Endothelial cell of umbilical vein (primary cell): ENCODE measurements around the gene KIF6. TPM values are rescaled to one million over a fixed set of nuclear protein-coding genes. Genes with fewer than 3 reads are reported as not detected.

Source experiments
- BruUV-seq: library from RNA; stranded (reverse); fragments of 400-500 nt; replicated peaks from 2 replicates; lab custom pipeline; 2021; lab: Mats Ljungman, UMichigan
- CTCF ChIA-PET: fragments of 300-600, 350-600 bp; sonication (Branson Sonifier 250); formaldehyde crosslinking; loops from one replicate; lab custom pipeline; 2021; ENCODE audit warnings: antibody characterized with exemption, inconsistent platforms; lab: Charles Lee
- POLR2A ChIA-PET: fragments of 300-600, 350-600 bp; sonication (Branson Sonifier 250); formaldehyde crosslinking; loops from one replicate; lab custom pipeline; 2021; ENCODE audit warnings: antibody characterized with exemption, inconsistent platforms; lab: Charles Lee
- DNase-seq: peaks from one replicate; pipeline ENCODE4 v3.0.0-alpha.2; 2011; ENCODE audit warnings: low read depth, low spot score
- FAIRE-seq: peaks from 2 replicates; lab custom pipeline; 2011; peaks lifted over from hg19 to GRCh38; lab: Jason Lieb, UNC
- H2AFZ ChIP-seq: 2 replicates; pipeline ENCODE4 v1.6.0; 2012; ENCODE audit warnings: low read depth, low read length, control low read depth, inconsistent platforms
- H3K27ac ChIP-seq: 2 replicates; pipeline ENCODE4 v1.5.1; 2011; ENCODE audit warnings: low read depth, mild to moderate bottlenecking, control low read depth, low read length, moderate library complexity; ENCODE audit not compliant: insufficient read depth
- H3K27me3 ChIP-seq, 2 experiments: 2 replicates each; pipeline versions ENCODE4 v1.6.0 to v1.6.1; 2011; ENCODE audit warnings: low read length in 2 of 2, mixed read lengths in 1 of 2; ENCODE audit not compliant: control insufficient read depth in 2 of 2, insufficient read depth in 2 of 2
- H3K36me3 ChIP-seq, 2 experiments: 2 replicates in 1 of 2; 3 replicates in 1 of 2; pipeline ENCODE4 v1.5.1; 2011; ENCODE audit warnings: low read length in 2 of 2, mild to moderate bottlenecking in 1 of 2, moderate library complexity in 1 of 2; ENCODE audit not compliant: control insufficient read depth in 2 of 2, insufficient read depth in 2 of 2; ENCODE audit errors: extremely low read depth in 1 of 2
- H3K4me1 ChIP-seq: 3 replicates; pipeline ENCODE4 v1.5.1; 2011; ENCODE audit warnings: mild to moderate bottlenecking, low read length; ENCODE audit not compliant: control insufficient read depth, insufficient read depth; ENCODE audit errors: extremely low read depth
- H3K4me2 ChIP-seq: 2 replicates; pipeline ENCODE4 v1.6.1; 2011; ENCODE audit warnings: low read length, control low read depth, mixed read lengths; ENCODE audit not compliant: insufficient read depth
- H3K4me3 ChIP-seq, 3 experiments: fragments of 200-600 bp in 1 of 3; sonication (generic), shearing (Covaris generic) in 1 of 3; replicated peaks in 1 of 3; 2 replicates each; pipeline ENCODE4 v1.5.1; 2011 to 2016; ENCODE audit warnings: control low read depth in 3 of 3, low read length in 3 of 3, mild to moderate bottlenecking in 2 of 3, inconsistent platforms in 1 of 3, low read depth in 1 of 3, moderate library complexity in 1 of 3; ENCODE audit not compliant: insufficient read depth in 1 of 3
- H3K79me2 ChIP-seq: 2 replicates; pipeline ENCODE4 v1.6.0; 2012; ENCODE audit warnings: low read length, inconsistent platforms; ENCODE audit not compliant: control insufficient read depth, insufficient read depth
- H3K9ac ChIP-seq: replicated peaks from 2 replicates; pipeline ENCODE3; 2011; ENCODE audit warnings: low read length, control low read depth; ENCODE audit not compliant: insufficient read depth; ENCODE audit errors: extremely low read depth
- H3K9me1 ChIP-seq: replicated peaks from 3 replicates; pipeline ENCODE4 v1.6.0; 2011; ENCODE audit warnings: mild to moderate bottlenecking, low read length; ENCODE audit not compliant: control insufficient read depth, insufficient read depth; ENCODE audit errors: extremely low read depth
- H3K9me3 ChIP-seq: replicated peaks from 2 replicates; pipeline ENCODE4 v1.5.1; 2012; ENCODE audit warnings: low read length, inconsistent platforms; ENCODE audit not compliant: control insufficient read depth, insufficient read depth
- H4K20me1 ChIP-seq: replicated peaks from 2 replicates; pipeline ENCODE3; 2011; ENCODE audit warnings: mild to moderate bottlenecking, low read length; ENCODE audit not compliant: control insufficient read depth, insufficient read depth; ENCODE audit errors: extremely low read depth
- EZH2 ChIP-seq: IDR thresholded peaks from 2 replicates; pipeline ENCODE4 v1.6.1; 2012; ENCODE audit warnings: borderline replicate concordance, low read depth, mild to moderate bottlenecking, moderate library complexity, low read length, inconsistent platforms; ENCODE audit not compliant: severe bottlenecking
- FOS ChIP-seq: IDR thresholded peaks from 2 replicates; pipeline ENCODE4 v1.6.1; 2011; ENCODE audit warnings: mild to moderate bottlenecking, low read length, moderate library complexity, borderline replicate concordance; ENCODE audit not compliant: insufficient read depth
- JUN ChIP-seq: IDR thresholded peaks from 2 replicates; pipeline ENCODE4 v1.6.1; 2011; ENCODE audit warnings: borderline replicate concordance, low read depth; ENCODE audit not compliant: insufficient read length, insufficient read depth
- MYC ChIP-seq: IDR thresholded peaks from one replicate; pipeline ENCODE4 v1.6.1; 2011; ENCODE audit warnings: mild to moderate bottlenecking, low read depth, low read length
- POLR2A ChIP-seq: IDR thresholded peaks from 2 replicates; pipeline ENCODE4 v1.6.1; 2012; ENCODE audit warnings: low read depth, mild to moderate bottlenecking, control low read depth, low read length
- POLR2AphosphoS5 ChIP-seq: IDR thresholded peaks from 2 replicates; pipeline ENCODE4 v1.6.1; 2012; ENCODE audit warnings: low read depth, mild to moderate bottlenecking, control low read depth, low read length, moderate library complexity; ENCODE audit not compliant: insufficient read depth
- dilution Hi-C: fragments of 300-500 bp; cut with MboI; formaldehyde crosslinking; loops from one replicate; pipeline ENCODE4 v1.15.0; 2019; ENCODE audit warnings: low sequenced_read_pairs; ENCODE audit not compliant: extremely low pct_ligation_motif_present
- intact Hi-C: fragments of 100-400 bp; cut with micrococcal nuclease; formaldehyde crosslinking; loops from one replicate; pipeline ENCODE4 v1.10.0; 2022
- polyA plus RNA-seq, 4 experiments: library from polyadenylated mRNA; depleted of rRNA in 3 of 4; stranded (reverse) in 3 of 4; unstranded in 1 of 4; fragments of >200 nt; gene quantifications; 2 replicates each; pipeline versions ENCODE4 v1.2.1 to v1.2.3, GENCODE V29; 2011 to 2012; ENCODE audit warnings: missing spikeins in 1 of 4
- total RNA-seq: library from RNA; stranded (reverse); gene quantifications from 2 replicates; pipeline ENCODE4 v1.2.3, GENCODE V29; 2021
- TF ChIP-seq, protein P1 (sequence below), 2 donors: IDR thresholded peaks; 1 replicate in 1 of 2; 2 replicates in 1 of 2; pipeline ENCODE4 v1.5.1; 2011; ENCODE audit warnings: low read length in 2 of 2, mild to moderate bottlenecking in 2 of 2, moderate library complexity in 2 of 2, control low read depth in 1 of 2, inconsistent platforms in 1 of 2, low read depth in 1 of 2; ENCODE audit not compliant: insufficient read depth in 1 of 2; ENCODE audit errors: extremely low read depth in 1 of 2
- TF ChIP-seq, protein P2 (sequence below): IDR thresholded peaks from 2 replicates; pipeline ENCODE4 v1.6.1; 2011; ENCODE audit not compliant: insufficient read depth, insufficient read length

Gene KIF6
- total and polyA plus RNA-seq, 2 donors (not counting 3 experiments of a cell fraction or from before 2014, with no cell fraction given): not detected

DNA sequence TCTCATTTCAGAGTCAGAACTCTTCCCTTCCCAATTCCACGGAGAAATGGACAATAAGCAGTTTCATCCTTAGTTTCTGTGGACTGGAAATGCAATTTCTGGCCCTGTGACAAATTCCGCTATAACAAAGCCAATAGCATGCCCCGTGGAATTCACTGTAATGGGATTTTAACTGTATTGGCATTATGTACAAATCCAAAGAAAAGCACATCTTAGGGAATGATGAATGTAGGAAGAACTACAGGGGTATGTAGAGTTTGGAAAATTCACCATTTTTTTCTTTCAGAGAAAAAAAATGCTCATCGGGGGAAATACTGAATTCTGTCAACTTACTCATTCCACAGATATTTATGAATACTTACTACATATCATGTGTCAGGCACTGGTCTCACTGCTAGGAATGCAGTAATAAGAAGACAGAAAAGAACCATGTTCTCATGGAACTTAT lies 43.5 kb downstream of the KIF6 start:
- DNase-seq (no peak), FAIRE-seq (no peak)
- CTCF ChIA-PET: no interaction called here
- Histone ChIP-seq H4K20me1 (no peaks in the 10 kb centered on the region), H3K79me2 (no peaks in the 10 kb centered on the region), H3K27me3 (no peaks in the 10 kb centered on the region), H3K9me1 (no peaks in the 10 kb centered on the region), H3K9ac (no peak overlapping the region), H3K36me3 (no peaks in the 10 kb centered on the region), H2AFZ (no peak overlapping the region), H3K4me1 (no peaks in the 10 kb centered on the region), H3K4me3 (no peak overlapping the region), H3K4me2 (no peak overlapping the region), H3K27ac (no peak overlapping the region), H3K9me3 (no peaks in the 10 kb centered on the region)
- BruUV-seq: no TSS peak
- no peak for TF ChIP-seq FOS
- no peak for TF ChIP-seq MYC
- no peak for TF ChIP-seq JUN
- TF ChIP-seq POLR2AphosphoS5: no peak
- no peak for TF ChIP-seq POLR2A
- no peak for TF ChIP-seq EZH2
- TF ChIP-seq, protein P1, sequence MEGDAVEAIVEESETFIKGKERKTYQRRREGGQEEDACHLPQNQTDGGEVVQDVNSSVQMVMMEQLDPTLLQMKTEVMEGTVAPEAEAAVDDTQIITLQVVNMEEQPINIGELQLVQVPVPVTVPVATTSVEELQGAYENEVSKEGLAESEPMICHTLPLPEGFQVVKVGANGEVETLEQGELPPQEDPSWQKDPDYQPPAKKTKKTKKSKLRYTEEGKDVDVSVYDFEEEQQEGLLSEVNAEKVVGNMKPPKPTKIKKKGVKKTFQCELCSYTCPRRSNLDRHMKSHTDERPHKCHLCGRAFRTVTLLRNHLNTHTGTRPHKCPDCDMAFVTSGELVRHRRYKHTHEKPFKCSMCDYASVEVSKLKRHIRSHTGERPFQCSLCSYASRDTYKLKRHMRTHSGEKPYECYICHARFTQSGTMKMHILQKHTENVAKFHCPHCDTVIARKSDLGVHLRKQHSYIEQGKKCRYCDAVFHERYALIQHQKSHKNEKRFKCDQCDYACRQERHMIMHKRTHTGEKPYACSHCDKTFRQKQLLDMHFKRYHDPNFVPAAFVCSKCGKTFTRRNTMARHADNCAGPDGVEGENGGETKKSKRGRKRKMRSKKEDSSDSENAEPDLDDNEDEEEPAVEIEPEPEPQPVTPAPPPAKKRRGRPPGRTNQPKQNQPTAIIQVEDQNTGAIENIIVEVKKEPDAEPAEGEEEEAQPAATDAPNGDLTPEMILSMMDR (IDR thresholded peaks at IDR 0.05; ENCODE audit: extremely low read depth in 1 of 2, insufficient read depth in 1 of 2, low read depth in 1 of 2, low read length in 2 of 2): no peak
- TF ChIP-seq, protein P2, sequence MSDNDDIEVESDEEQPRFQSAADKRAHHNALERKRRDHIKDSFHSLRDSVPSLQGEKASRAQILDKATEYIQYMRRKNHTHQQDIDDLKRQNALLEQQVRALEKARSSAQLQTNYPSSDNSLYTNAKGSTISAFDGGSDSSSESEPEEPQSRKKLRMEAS: no peak
- intact Hi-C loops: no loop called here
- dilution Hi-C loops: no loop called here
- POLR2A ChIA-PET: no interaction called here
